Measurements from ENCODE around the gene APMAP. TPM values are rescaled to one million over a fixed set of nuclear protein-coding genes. Genes with fewer than 3 reads are reported as not detected.

The APMAP gene
- total RNA-seq, 1 experiment from 2014 or later, result 67.8 TPM

GRCh38 chr20:24937579-24937978, 55.0 kb downstream of the APMAP start:
- Mint-ChIP-seq H3K36me3 (ENCODE audit: insufficient read depth in 1 of 3, low read depth in 3 of 3) (peaks cover 0 to 8% (median 5%) of the 10 kb centered on the region in 3 experiments; a peak in 2 of 7 replicates), H3K27me3 (ENCODE audit: low read depth) (peaks cover 7% of the 10 kb centered on the region; the same call in 1 of the 2 replicates), H3K27ac (no peak overlapping the region), H3K4me3 (no peak overlapping the region), H3K9me3 (peaks cover 16 to 32% of the 10 kb centered on the region in 2 experiments; a peak in 4 of 5 replicates), H3K4me1 (no peaks in the 10 kb centered on the region)
- Histone ChIP-seq H2BK15ac (ENCODE audit: low read depth, low read length) (no peak overlapping the region), H3K14ac (ENCODE audit: insufficient read depth, low read length) (no peak overlapping the region), H3K23me2 (ENCODE audit: insufficient read length, low read depth, low read length, poor library complexity, severe bottlenecking) (no peaks in the 10 kb centered on the region), H3K27ac (ENCODE audit: insufficient read length, low read depth, low read length) (no peak overlapping the region), H4K5ac (ENCODE audit: insufficient read length, low read depth, low read length) (no peak overlapping the region), H2BK20ac (ENCODE audit: low read depth, low read length, poor library complexity, severe bottlenecking) (no peak overlapping the region), H3K56ac (ENCODE audit: insufficient read length, low read depth, low read length) (no peak overlapping the region), H3K23ac (ENCODE audit: insufficient read length, low read depth, low read length) (no peak overlapping the region), H3K27me3 (ENCODE audit: insufficient read depth, low read length) (no peaks in the 10 kb centered on the region), H3K9me3 (ENCODE audit: control insufficient read depth, low read depth, low read length) (no peaks in the 10 kb centered on the region), H3T11ph (ENCODE audit: low read length) (no peak overlapping the region), H4K91ac (ENCODE audit: insufficient read length, low read depth, low read length) (no peak overlapping the region), H2BK5ac (ENCODE audit: insufficient read length, low read length) (no peak overlapping the region), H3K9ac (ENCODE audit: extremely low read depth, insufficient read length, low read length) (no peak overlapping the region), H2AK5ac (ENCODE audit: insufficient read length, low read length) (no peak overlapping the region), H2BK12ac (ENCODE audit: insufficient read length, low read depth, low read length) (no peak overlapping the region), H3K4ac (ENCODE audit: low read depth, low read length) (no peak overlapping the region), H3K79me2 (ENCODE audit: insufficient read depth, low read length) (no peaks in the 10 kb centered on the region), H2BK120ac (ENCODE audit: low read depth, low read length, poor library complexity, severe bottlenecking) (no peak overlapping the region), H3K18ac (ENCODE audit: insufficient read length, low read depth, low read length) (no peak overlapping the region), H2AFZ (ENCODE audit: low read length) (no peak overlapping the region), H4K20me1 (ENCODE audit: control insufficient read depth, insufficient read depth, insufficient read length) (no peaks in the 10 kb centered on the region), H3K79me1 (ENCODE audit: insufficient read depth, low read depth, low read length, poor library complexity, severe bottlenecking) (no peaks in the 10 kb centered on the region), H4K8ac (replicated peaks; ENCODE audit: insufficient read length, low read depth, low read length) (no peak overlapping the region), H3K4me1 (ENCODE audit: insufficient read depth, low read length) (no peaks in the 10 kb centered on the region), H3K4me2 (ENCODE audit: insufficient read depth, insufficient read length, low read length) (no peak overlapping the region)
- no CpG with 5 or more reads among the region's 1 CpG for WGBS (ENCODE audit: extremely low coverage, insufficient read length, low lambda C conversion rate)
- no peak for TF ChIP-seq CTCF (conservative IDR thresholded peaks at IDR 0.05)
- DNase-seq, result no peak
